Activated effector memory CD4-positive, alpha-beta T cell treated with Interleukin-2 at 50 U/mL for 16 hours (primary cell): Measurements from ENCODE around the gene CPOX.
"Not testable (repeated sequence)": the region's sequence is repeated elsewhere in the genome, so short reads cannot be mapped to it uniquely, and the experiment has no call there.

Experiments
- DNase-seq: peaks from one replicate; pipeline ENCODE4 v3.0.0-alpha.2; 2020

The CPOX gene

DNA sequence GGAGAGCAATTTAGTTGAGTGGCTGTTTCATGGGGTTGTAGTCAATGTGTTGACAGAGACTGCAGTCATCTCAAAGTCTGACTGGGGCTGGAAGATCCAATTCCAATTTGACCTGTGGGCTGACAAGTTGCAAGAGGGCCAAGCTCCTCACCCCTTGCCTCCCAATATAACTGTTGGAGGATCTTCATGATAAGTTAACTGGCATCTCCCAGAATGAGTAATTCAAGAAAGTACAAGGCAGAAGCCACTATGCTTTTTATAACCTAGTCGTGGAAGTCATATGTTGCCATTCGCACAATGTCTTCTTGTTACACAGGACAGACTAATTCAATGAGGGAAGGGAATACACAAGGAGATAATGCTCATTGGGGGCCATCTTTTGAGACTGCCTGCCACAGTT, 32.5 kb downstream of the CPOX start:
- DNase-seq, result no peak

DNA sequence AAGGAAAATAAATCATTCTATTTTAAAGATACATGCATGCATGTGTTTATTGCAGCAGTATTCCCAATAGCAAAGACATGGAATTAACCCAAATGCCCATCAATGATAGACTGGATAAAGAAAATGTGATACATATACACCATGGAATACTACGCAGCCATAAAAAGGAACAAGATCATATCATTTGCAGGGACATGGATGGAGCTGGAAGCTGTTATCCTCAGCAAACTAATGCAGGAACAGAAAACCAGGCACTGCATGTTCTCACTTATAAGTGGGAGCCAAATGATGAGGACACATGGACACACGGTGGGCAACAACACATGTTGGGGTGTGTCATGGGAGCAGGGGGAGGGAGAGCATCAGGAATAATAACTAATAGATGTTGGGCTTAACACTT, 33.6 kb downstream of the CPOX start:
- DNase-seq, result not testable (repeated sequence)

DNA sequence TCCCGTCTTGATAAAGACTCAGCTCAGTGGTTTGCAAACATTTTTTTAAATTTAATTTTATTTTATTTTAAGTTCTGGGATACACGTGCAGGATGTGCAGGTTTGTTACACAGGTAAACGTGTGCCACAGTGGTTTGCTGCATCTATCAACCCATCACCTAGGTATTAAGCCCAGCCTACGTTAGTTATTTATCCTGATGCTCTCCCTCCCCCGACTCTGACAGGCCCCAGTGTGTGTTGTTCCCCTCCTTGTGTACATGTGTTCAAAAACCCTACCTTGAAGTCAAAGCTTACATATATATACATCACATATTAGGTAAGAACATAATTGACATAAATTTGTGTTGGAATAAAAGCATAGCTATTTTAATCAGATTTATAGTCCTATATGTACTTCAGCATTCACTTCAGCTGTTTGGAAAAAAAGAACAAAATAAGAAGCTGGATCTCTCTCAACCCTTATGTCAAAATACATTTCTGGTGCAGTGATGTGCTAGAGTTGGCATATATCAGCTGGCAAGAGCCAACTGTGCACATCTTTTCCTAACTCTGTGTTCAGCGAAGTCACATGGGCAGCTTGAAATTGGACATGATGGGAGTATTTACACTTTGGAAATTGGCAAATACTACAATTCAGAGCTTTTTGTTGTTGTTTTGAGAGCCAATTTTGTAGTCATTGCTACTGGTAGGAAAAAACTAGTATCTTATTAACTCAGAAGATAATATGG, 35.1 kb downstream of the CPOX start:
- no peak for DNase-seq

DNA sequence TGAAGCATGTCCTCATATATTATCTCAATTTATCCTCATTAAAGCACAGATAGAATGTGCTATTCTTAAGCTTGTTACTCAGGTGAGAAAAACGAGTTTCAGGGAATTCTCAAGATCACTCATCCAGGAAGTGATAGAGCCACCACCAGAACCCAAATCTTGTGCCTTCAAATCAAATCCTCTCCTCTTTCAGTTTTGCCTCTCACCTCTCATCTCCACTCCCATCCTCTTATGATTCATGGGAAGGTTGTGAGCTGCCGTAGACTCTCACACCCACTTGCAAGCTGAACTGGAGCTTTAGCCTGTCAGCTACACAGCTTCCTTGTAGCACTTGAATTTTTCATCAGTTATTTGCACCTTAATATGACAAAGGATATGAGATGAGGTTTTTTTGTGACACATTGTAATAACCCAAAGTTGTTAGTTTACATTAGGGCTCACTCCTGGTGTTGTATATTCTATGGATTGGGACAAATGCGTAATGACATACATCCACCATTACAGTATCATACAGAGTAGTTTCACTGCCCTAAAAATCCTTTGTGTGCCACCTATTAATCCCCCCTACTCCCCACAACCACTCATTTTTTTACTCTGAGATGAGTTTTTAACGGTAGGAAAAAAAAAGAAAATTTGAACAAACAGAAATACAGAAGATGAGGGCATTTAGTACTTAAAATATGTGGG, 35.9 kb downstream of the CPOX start:
- DNase-seq, result no peak

DNA sequence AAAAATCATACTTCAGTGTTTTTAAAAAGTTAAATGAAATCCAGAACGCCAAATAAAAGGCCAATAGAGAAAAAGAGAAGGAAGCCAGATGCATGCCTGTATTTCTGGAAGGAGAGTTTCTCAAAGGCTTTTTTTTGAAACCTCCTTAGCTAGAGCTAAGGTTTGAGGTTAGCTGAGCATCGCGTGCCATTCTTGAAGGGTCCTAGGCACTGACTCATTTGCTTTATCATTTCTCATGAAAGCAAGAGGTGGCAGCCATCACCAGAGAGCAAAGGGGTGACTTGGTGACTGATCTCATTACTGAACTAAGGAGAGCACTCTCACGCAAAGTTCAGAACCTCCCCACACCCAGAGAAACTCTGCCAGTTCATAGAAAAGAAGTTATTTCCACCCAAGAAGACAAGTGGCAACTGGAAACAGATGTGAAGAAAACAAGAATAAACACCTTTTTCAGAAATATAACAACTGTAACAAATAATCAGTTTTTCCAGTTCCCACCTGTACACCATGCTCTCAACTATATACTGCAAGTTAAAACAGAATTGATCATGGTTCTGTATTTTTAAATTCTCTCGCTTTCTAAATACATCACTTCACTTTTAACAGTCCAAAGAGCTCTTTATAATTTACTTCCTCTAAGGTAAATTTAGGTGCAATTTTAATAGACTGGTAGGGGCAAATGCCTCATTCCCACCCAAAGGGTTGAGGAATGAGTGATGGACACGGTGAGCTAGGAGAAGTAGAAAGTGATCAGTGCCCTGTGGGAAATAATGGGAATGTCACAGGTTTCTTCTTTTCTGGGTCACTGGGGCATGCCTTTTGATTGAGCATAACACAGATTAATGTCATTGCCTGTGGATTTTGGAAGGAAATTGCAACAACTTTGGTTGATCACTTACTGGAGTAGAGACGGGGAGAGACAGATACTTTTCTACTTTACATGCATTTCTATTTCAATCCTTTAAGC, 37.0 kb downstream of the CPOX start:
- DNase-seq, result peak; percentile 70

DNA sequence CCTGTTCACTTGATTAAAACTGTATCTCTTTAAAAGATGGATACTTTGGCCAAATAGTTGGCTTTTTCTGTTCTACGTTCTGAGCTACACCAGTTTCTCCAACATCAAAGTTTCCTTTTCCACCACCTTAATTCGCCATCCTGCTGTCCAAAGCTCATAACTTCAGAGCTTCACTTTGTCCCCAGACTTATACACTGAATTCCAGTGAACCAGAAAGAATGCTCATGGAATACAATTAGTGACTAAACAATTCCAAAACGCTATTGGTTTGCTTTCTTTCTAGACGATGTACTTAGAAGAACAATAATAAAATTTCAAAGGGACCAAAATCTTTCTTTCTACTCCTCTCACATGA, 38.4 kb downstream of the CPOX start:
- DNase-seq, result no peak

DNA sequence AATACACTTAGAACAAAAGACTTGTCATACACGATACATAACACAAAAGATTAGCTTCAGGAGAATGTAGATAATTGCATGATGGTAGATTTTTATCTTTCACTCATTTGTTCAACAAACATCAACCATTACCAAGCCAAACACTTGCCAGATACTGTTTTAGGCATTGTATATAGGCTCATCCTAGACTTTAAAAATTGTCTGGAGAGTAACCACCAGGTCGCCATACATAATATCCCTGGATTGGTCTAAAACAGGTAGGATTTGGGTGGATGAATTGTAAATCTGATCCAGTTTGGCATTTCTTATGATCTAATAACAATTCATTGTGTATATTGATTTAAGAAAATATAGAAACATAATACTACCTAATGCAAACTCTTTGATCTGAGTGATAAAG, 38.8 kb downstream of the CPOX start:
- DNase-seq, result no peak

DNA sequence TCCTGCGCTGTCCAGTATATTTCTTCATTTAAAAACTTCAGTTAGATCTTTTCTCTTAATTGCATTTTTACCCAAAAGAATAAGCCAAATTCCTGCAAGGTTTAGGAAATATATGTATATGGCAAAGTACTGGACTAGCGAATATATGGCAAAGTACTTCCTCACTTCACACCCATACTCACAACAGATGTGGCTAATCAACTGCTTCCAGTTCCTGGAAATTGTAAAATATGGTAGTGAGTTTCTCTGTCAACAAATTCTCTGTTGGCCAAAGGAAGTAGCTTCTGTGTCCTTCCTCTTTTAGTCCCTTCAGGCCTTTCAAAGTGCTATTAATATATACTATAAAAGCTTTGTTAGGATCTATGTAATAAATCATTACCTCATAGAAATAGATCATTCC, 39.7 kb downstream of the CPOX start:
- no peak for DNase-seq

DNA sequence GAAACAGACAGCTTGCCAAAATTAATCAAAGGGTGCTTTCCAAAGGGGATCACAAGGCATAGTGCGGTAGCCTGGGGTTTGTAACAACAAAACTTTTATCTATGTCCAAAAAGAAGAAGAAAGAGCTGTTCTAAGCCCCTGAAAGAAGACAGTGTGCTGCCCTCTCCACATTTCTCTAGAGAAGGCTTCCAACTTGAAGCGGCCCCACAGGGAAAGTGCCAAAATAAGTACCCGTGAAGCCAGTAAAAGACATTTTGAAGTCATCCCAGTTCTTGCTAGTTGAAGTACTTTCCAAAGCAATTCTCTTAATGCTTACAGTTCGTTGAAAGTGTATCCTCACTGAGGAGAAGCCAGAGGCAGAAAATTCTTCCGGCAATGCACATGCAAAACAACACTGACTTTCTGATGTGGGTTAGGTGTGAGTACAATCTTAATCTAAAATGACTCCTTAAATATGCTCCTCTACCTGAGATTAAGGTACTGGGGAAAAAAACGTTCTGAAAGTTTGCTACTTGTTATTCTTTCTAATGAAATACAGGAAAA, 40.3 kb downstream of the CPOX start:
- DNase-seq, result no peak

DNA sequence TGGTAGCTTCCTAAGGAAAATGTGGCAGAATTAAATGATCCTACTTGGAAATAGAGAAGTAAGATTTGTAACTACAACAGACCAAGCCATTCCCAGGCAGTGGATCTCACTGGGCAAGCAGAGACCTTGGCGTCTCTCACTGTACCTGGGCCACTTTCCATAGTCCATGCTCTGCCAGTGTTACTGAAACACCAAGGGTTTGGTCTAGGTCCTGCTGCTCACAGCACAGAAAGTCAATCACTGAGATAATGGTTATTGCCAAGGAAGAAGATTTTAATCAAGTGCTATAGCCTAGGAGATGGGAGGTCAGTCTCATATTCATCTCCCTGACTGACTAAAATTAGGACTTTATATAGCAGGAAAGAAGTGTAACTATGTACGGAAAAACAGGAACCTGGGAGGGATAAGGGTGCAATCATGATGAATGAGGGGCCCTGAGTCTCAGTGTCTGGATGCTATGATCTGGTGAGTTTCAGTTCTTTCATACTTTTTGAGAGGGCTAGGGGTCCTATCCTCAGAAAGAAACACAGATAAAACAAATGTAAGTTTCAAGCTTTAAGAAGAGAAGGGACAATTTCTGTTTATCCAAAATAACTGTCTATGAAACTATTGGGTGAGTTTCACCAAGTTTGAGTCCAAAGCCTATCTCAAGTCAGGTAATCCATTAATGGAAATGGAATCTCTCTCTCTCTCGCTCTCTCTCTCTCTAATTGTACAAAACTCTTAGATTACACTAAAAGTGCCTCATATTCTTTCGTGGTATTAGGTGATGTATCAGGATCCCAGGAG, 41.0 kb downstream of the CPOX start:
- DNase-seq, result no peak

DNA sequence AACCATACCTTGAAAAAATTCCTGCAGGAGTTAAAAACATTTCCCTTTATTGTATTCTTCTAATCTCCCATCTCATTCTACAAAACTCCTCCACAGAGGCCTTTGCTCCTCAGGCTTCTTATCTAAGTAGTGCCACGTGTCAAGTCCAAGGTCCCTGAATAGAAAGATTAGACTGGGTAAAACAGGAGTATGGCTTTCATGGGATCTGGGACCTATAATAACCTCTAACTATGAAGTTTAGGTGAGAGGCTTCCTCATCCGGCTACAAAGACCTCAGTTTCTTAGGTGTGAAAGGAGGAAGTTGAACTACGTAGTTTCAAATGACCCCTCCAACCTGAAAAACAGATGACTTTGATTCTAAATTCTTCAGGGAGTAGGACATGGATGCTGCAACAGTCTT, 41.7 kb downstream of the CPOX start:
- no peak for DNase-seq

DNA sequence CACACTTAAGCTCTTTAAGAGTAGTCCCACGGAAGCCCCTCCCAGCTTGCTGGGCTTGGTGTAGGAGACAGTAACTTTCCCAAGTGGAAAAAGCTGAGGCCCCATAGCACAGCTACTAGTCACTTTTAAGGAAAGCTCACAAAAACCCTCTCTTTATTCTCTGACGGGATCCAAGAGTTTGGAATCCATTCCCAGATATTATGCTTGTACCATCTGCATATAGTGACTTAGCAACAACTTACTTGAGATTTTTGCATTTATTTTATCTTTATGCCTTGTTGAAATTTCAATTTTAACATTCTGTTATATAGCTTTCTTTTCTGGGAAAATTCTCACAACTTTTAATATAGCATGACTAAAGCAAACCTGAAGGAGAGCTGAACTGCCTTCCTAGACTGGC, 42.2 kb downstream of the CPOX start:
- DNase-seq, result no peak

DNA sequence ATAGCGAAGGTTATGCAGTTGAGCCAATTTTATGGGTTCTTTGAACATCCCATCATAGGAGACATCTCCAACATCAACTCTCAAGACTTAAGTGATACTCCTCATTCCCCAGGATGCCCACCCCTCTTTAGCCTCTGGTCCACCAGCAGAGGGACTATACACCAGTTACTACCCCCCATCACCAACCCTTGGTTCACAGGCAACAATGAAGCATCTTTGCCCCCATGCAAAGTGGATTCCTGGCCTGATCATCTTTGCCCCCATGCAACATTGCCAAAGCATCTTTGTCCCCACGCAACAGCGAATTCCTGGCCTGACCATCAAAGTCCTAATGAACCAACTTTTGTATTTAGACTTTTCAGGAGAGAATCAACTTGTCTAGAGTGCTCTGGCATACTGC, 42.6 kb downstream of the CPOX start:
- no peak for DNase-seq

DNA sequence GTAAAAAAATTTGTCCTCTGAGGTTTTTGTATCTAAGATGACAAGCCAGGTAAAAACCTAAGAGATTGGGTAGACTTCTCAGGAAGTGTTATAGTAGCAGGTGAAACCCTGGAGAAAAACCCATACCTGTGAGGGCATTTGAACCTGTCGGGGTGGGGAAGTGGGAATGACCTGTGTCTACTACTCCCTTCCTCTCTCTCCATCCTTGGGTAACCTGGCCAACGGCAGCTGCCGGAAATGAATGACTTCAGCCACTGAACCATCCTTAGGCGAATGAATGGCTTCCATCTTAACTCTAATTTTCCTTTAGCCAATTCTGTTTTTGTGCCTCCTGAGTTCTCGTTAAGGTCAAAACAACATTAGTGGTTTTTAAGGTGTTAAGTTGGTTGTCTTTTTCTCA, 44.9 kb downstream of the CPOX start:
- DNase-seq, result no peak

DNA sequence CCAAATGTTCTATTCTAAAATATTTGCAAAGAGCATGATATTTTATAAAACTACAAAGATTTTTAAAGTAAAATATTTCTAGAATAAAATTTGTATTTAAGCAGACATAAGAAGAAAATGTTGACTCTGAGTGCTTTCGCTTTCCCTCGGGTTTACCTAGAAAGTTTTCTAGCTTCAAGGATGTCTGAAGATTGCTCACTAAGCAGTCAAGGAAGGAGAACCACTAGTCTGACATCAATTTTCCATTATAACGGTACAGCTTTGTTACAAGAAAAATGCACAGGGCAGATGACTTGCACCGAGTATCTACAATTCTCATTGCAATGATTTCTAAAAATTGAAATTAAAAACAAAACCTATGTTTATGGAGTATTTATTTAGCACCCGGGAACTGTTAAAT, 47.5 kb downstream of the CPOX start:
- no peak for DNase-seq

DNA sequence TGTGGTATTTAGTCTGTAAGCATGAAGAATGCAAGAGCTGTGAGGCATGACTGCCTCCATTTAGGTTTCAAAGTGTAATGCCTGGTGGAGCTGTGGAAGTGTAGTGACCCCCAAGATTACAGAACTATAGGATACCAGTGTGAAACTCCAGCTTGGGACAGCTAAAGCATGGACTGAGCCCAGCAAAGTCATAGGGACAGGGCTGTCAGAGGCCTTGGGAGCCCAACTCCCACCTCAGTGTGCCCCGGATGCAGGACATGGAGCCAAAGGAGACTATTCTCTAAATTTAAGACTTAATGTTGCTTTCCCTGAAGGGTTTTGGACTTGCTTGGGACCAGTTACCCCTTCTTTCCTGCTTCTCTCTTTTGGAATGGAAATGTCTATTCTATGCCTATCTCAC, 50.8 kb downstream of the CPOX start:
- DNase-seq, result no peak

DNA sequence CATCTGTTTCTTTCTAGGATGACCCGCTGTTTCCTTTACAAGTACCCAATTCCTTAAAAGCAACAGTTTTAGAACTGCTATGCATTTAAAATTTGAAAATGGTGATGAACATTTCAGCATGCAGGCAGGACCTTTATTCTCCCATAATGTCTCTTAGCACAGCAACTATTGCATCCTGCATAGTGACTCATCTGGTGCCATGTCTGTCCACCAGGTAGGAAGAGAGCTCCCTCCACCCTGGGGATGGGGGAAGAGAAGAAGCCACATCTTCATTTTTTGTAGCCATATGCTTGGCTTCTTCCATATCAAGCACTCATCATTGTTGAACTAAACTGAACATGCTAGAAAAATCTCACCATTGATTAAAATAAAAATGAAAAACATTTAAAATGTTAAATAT, 51.7 kb downstream of the CPOX start:
- DNase-seq, result no peak

DNA sequence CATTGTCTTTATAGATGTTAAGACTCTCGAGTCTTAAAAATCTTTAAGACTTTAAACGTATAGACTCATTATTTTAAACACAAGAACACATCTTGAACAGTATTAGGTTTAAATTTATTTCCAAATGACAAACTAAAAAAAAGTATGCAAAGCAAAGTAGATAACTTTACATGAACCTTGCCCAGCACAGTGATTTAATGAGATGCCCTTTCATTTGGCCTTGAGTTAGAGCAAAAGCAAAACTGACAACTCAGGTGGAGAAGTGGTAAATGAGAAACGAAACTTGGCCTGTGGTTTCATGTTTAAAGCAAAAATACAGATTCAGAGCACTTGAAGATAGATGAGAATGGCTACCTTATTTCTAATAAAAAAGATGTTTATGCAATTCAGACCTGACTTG, 53.1 kb downstream of the CPOX start:
- DNase-seq, result no peak

DNA sequence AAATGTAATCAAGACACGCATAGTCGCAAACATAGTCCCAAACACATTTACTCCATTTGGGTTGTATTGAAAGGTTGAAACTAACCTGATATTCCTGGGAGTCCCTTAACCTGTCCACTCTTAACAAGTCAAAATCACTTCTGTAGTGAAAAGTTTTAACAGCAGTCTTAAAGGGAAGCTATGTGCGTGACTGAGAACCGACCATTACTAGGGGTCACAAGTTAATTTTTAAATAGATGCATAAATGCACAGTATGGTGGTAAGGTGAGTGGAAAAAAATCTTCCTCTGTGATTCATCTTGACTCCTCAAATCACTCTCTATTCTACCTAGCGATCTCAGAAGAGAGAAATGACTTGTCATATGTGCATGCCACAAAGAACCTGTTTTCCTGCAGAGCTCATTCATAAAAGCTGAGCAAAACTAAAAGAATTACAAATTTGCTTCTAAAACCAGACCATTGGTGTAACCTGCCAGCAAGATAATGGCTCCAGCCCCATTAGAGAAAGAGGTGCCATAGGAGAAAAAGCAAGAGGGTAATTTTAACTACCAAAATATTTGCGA, 56.9 kb downstream of the CPOX start:
- no peak for DNase-seq

DNA sequence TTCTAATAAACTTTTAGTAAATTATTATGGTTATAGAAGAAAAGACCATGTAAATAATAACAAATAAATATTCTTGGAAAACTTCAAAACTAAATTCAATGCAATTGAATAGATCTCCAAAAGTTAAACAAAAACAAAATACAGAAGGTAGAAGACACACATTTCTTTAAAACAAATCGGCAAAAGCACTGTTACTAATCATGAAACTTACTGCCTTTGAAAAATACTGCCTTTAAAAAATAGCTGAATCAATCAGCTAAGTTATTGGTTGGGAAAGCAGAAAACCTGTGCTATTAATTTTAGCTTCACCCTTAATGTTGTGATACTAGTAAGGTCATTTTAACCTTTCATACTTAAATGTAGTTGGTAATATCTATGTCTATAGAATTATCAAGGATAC, 58.7 kb downstream of the CPOX start:
- DNase-seq, result no peak

DNA sequence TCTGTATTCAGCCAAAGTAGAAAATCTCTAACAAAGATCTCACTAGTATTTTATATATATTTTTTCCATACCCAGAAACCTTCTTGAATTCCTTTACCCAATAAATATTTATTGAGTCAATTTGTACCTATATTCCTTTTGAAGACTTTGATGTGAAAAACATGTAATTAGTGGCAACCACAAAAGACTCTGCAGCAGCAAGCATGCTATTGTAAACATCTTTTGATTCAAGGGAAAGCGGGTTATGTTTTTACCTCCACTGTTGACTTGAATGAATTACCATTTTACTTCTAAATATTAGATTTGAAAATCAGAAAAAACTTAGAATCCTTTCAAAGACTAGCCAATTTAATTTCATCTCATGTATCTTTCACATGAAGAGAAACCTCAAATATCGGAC, 59.2 kb downstream of the CPOX start:
- DNase-seq, result no peak
